Lung (tissue), 16 donors: ENCODE data around the gene MAPKAPK2. TPM values are rescaled to one million over a fixed set of nuclear protein-coding genes. Genes with fewer than 3 reads are reported as not detected.

ENCODE experiments used
- ATAC-seq: fragments of 200-7000 bp; cut with Tn5 transposase; one replicate; pipeline ENCODE4 v1.9.1; 2020; ENCODE audit warnings: moderate number of reproducible peaks; ENCODE audit not compliant: insufficient read depth, low FRiP score
- DNase-seq, 3 donors: peaks; one replicate each; pipeline ENCODE4 v3.0.0-alpha.2; 2013 to 2017
- H3K27ac ChIP-seq, 2 donors: one replicate each; pipeline ENCODE4 v1.5.1; 2013; ENCODE audit warnings: mild to moderate bottlenecking in 2 of 2, moderate library complexity in 2 of 2, control low read depth in 1 of 2, inconsistent platforms in 1 of 2, low read depth in 1 of 2, low read length in 1 of 2
- H3K27me3 ChIP-seq, 3 donors: one replicate each; pipeline ENCODE4 v1.5.1; 2013; ENCODE audit warnings: low read length in 2 of 3; ENCODE audit not compliant: control insufficient read depth in 3 of 3, insufficient read depth in 3 of 3
- H3K36me3 ChIP-seq, 4 donors: one replicate each; pipeline ENCODE4 v1.5.1; 2013; ENCODE audit warnings: low read length in 4 of 4, mild to moderate bottlenecking in 1 of 4, moderate library complexity in 1 of 4; ENCODE audit not compliant: control insufficient read depth in 4 of 4, insufficient read depth in 4 of 4
- H3K4me1 ChIP-seq, 5 donors: one replicate each; pipeline ENCODE4 v1.5.1; 2013; ENCODE audit warnings: low read length in 5 of 5, mild to moderate bottlenecking in 2 of 5, moderate library complexity in 1 of 5; ENCODE audit not compliant: control insufficient read depth in 5 of 5, insufficient read depth in 5 of 5
- H3K4me3 ChIP-seq: one replicate; pipeline ENCODE4 v1.5.1; 2013; ENCODE audit warnings: mild to moderate bottlenecking, control low read depth, moderate library complexity
- H3K9ac ChIP-seq, 2 donors: one replicate each; pipeline ENCODE4 v1.5.1; 2013; ENCODE audit warnings: low read length in 2 of 2, control low read depth in 1 of 2; ENCODE audit not compliant: insufficient read depth in 1 of 2
- H3K9me3 ChIP-seq, 4 donors: one replicate each; pipeline ENCODE4 v1.5.1; 2013; ENCODE audit warnings: low read length in 3 of 4, mild to moderate bottlenecking in 1 of 4, moderate library complexity in 1 of 4; ENCODE audit not compliant: control insufficient read depth in 4 of 4, insufficient read depth in 3 of 4
- CTCF ChIP-seq: IDR thresholded peaks from 2 replicates; pipeline ENCODE4 v1.5.1; 2012; ENCODE audit warnings: mild to moderate bottlenecking; ENCODE audit errors: control extremely low read depth, extremely low read depth
- WGBS, 2 donors: extraction: QIAGEN DNeasy Blood & Tissue Kit; methylation state at CpG; one replicate each; pipeline ENCODE4 v1.1.7; 2013; 5-methylcytosine and 5-hydroxymethylcytosine counted together
- long read RNA-seq, 5 donors: transcript quantifications; one replicate each; lab custom pipeline, GENCODE V29; 2026
- polyA plus RNA-seq, 2 donors: library from polyadenylated mRNA; stranded (reverse); fragments of 200-250 nt; gene quantifications; one replicate each; pipeline ENCODE4 v1.2.1, GENCODE V29; 2013
- total RNA-seq, 2 donors: library from RNA; depleted of rRNA in 1 of 2; stranded (reverse); fragments of >200 nt in 1 of 2; gene quantifications; one replicate each; pipeline ENCODE4 v1.2.1, GENCODE V29; 2014 to 2021
- donor health status: control.
- donor health status: control.
- donor health status: Bipolar disorder and iron deficiency.
- donor health status: healthy.
- donor health status: DM: yes; HTN: yes; CAD: no.

Gene MAPKAPK2
- 100 to 1,000 TPM in 1 of 2 donors, 10 to 100 TPM in 1; 35.8 to 116 TPM for total RNA-seq
- polyA plus RNA-seq = 10 to 100 TPM; 55.7 to 94.5 TPM
- long read RNA-seq, donor 1, transcript MAPKAPK2-202 (10 exons, 2,961 nt) = major isoform, 17 of 51 reads
- long read RNA-seq, donor 1, partial matches to known transcripts = 33 of 51 reads
- long read RNA-seq, donor 1, other reads (novel, unspliced or antisense) = 0 of 51 reads
- long read RNA-seq, donor 2, transcript MAPKAPK2-202 (10 exons, 2,961 nt) = major isoform, 6 of 6 reads
- long read RNA-seq, donor 2, partial matches to known transcripts = 0 of 6 reads
- long read RNA-seq, donor 2, other reads (novel, unspliced or antisense) = 0 of 6 reads
- long read RNA-seq, donor 3, transcript MAPKAPK2-202 (10 exons, 2,961 nt) = major isoform, 9 of 20 reads
- long read RNA-seq, donor 3, partial matches to known transcripts = 11 of 20 reads
- long read RNA-seq, donor 3, other reads (novel, unspliced or antisense) = 0 of 20 reads
- long read RNA-seq, donor 4, partial matches to known transcripts = 0 of 2 reads
- long read RNA-seq, donor 4, other reads (novel, unspliced or antisense) = 0 of 2 reads
- long read RNA-seq, donor 5, transcript MAPKAPK2-202 (10 exons, 2,961 nt) = major isoform, 22 of 29 reads
- long read RNA-seq, donor 5, partial matches to known transcripts = 7 of 29 reads
- long read RNA-seq, donor 5, other reads (novel, unspliced or antisense) = 0 of 29 reads

DNA sequence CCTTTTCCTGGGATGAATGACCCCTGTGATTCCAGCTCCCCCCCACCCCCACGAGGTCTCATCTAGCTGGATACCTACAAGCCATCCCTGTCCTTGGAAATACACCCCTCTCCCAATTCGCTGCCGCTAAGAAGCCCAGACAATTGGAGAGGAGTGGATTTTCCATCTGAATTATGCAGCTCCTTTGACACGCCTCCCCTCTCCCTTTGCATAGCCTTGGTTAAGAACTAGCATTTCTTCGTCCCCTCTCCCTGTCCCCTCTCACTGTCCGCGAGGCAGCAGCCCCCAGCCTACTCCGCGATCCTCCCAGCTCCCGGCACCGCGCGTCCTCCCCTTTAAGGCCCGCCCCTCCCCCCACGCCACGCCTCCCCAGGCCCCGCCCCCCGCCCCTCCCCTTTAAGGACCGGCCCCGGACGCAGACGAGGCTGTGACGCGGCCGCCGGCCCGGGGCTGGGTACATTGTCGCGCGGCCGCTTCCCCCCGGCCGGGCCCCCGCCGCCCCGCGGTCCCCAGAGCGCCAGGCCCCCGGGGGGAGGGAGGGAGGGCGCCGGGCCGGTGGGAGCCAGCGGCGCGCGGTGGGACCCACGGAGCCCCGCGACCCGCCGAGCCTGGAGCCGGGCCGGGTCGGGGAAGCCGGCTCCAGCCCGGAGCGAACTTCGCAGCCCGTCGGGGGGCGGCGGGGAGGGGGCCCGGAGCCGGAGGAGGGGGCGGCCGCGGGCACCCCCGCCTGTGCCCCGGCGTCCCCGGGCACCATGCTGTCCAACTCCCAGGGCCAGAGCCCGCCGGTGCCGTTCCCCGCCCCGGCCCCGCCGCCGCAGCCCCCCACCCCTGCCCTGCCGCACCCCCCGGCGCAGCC, at the start of gene MAPKAPK2:
TSS of gene MAPKAPK2 (plus strand) at position 428 of the 856 bp plus-strand sequence. CDS start at position 753, 325 bp downstream.
- Histone ChIP-seq H3K27me3 (peaks cover 0 to 6% (median 0%) of the 10 kb centered on the region in 3 donors), H3K27ac (peak within 1 kb of the TSS; percentile 99), H3K4me1 (peaks cover 12 to 27% (median 17%) of the 10 kb centered on the region in 5 donors), H3K36me3 (no peaks in the 10 kb centered on the region), H3K4me3 (peak within 1 kb of the TSS; percentile 74), H3K9me3 (no peaks in the 10 kb centered on the region), H3K9ac (peak within 1 kb of the TSS; percentile 91 to 92)
- ATAC-seq (peak; percentile 75), DNase-seq (peak; percentile 80 to 90 (median 80))
- TF ChIP-seq CTCF = no peak
- WGBS, 2 donors = 0 to 1% methylated on average over 32 to 82 of the region's 82 CpGs

DNA sequence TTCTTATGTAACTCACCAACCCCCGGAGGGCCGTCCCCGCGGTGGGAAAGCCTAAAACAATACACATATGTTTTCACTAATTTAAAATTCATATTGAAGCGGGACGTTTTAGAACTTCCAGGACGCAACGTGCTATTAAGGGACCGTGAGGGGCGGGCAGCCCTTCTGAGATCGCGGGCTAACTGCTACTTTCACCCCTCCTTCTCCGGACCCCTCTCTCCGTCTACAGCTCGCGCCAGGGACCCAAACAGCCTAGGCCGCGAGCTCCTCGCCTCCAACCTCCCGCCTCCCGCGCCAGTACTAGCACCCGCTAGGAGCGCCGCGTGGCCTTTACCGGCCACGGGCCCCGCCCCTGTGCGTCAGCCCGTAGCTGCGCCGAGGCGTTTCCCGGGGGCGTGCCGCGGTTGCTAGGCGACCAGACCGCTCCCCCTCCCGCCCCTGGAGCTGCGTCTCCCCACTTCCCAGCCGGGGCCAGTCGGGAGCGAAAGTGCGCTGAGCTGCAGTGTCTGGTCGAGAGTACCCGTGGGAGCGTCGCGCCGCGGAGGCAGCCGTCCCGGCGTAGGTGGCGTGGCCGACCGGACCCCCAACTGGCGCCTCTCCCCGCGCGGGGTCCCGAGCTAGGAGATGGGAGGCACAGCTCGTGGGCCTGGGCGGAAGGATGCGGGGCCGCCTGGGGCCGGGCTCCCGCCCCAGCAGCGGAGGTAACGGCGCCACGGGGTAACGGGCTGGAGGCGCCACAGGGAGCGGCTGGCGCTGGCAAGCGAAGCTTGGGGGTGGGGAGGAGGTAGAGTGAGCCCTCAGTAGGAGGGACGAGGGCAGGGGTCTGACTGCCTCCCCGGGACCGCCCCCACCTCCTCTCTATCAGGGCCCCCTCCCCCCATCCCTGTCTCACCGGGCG, 49.4 kb upstream of the MAPKAPK2 start, which contains the start of gene DYRK3:
TSS of gene DYRK3 (plus strand) at position 457 of the 898 bp plus-strand sequence. CDS start at position 625, 168 bp downstream.
- peak within 1 kb of the TSS; percentile 74 to 91 for H3K27ac ChIP-seq
- H3K4me1 ChIP-seq = peaks cover 2 to 43% (median 7%) of the 10 kb centered on the region in 5 donors
- H3K9me3 ChIP-seq = no peaks in the 10 kb centered on the region
- WGBS, 2 donors = 0 to 1% methylated on average over 67 to 84 of the region's 84 CpGs
- H3K4me3 ChIP-seq = peak within 1 kb of the TSS; percentile 72
- DNase-seq (peak; percentile 92 to 96 (median 95)), ATAC-seq (peak; percentile 97)
- peak within 1 kb of the TSS; percentile 82 to 84 for H3K9ac ChIP-seq
- no peaks in the 10 kb centered on the region for H3K36me3 ChIP-seq
- H3K27me3 ChIP-seq = no peaks in the 10 kb centered on the region
- peak; percentile 0 for TF ChIP-seq CTCF

- DNase-seq (peak in 1 of 3 donors; percentile 60), ATAC-seq (no peak)
- WGBS, 2 donors = 3 to 4% methylated on average over 14 of the region's 14 CpGs
These were observed 48.7 kb upstream of the MAPKAPK2 start for GRCh38 chr1:206635978-206636345.

More at GRCh38 chr1:206635978-206636345, 48.7 kb upstream of the MAPKAPK2 start:
- Histone ChIP-seq H3K4me1 (peaks cover 2 to 39% (median 7%) of the 10 kb centered on the region in 5 donors), H3K36me3 (no peaks in the 10 kb centered on the region), H3K9me3 (no peaks in the 10 kb centered on the region), H3K9ac (peak overlapping the region; percentile 70 to 84), H3K4me3 (peak overlapping the region; percentile 72), H3K27me3 (no peaks in the 10 kb centered on the region), H3K27ac (peak overlapping the region in 1 of 2 donors; percentile 91)
- TF ChIP-seq CTCF = no peak
